Mammary epithelial cell (primary cell): ENCODE results near the gene EHMT1.

Experiments used
- CTCF ChIP-seq, 2 donors: IDR thresholded peaks in 1 of 2; conservative IDR thresholded peaks in 1 of 2; 2 replicates each; pipeline ENCODE4 v1.5.1; 2011 to 2012; ENCODE audit warnings: inconsistent platforms in 2 of 2, low read length in 2 of 2, mild to moderate bottlenecking in 2 of 2, control low read depth in 1 of 2, low read depth in 1 of 2; ENCODE audit not compliant: insufficient read depth in 1 of 2; ENCODE audit errors: extremely low read depth in 1 of 2
- EZH2 ChIP-seq: IDR thresholded peaks from 2 replicates; pipeline ENCODE4 v1.6.1; 2012; ENCODE audit warnings: low read length, inconsistent platforms, borderline replicate concordance

- no peak for TF ChIP-seq EZH2
- TF ChIP-seq CTCF (conservative IDR thresholded peaks at IDR 0.05 in 1 of 2, IDR thresholded peaks at IDR 0.05 in 1 of 2; ENCODE audit: extremely low read depth in 1 of 2, insufficient read depth in 1 of 2, low read depth in 1 of 2, low read length in 2 of 2): no peak
These were observed 159.5 kb downstream of the EHMT1 start for GRCh38 chr9:137778336-137778735.
